K562 (cell line): ENCODE results near the gene SIRT3. TPM values are rescaled to one million over a fixed set of nuclear protein-coding genes. Genes with fewer than 3 reads are reported as not detected.

Experiments
- AFF1 ChIP-seq, 2 experiments: fragments of 450-650 bp; IDR thresholded peaks; 2 replicates each; pipeline ENCODE4 v1.6.1; 2018; ENCODE audit warnings: mild to moderate bottlenecking in 2 of 2, low read depth in 1 of 2; ENCODE audit not compliant: partially characterized antibody in 2 of 2
- BMI1 ChIP-seq: fragments of 150-350 bp; IDR thresholded peaks from 2 replicates; pipeline ENCODE4 v1.6.1; 2014; ENCODE audit warnings: low read length
- CTCF ChIP-seq, 3 experiments: IDR thresholded peaks in 2 of 3; conservative IDR thresholded peaks in 1 of 3; 2 replicates each; pipeline ENCODE4 v1.5.1; 2011 to 2012; ENCODE audit warnings: low read length in 3 of 3, mild to moderate bottlenecking in 3 of 3, control low read depth in 2 of 3, improper control_type of control experiment in 1 of 3, inconsistent platforms in 1 of 3, low read depth in 1 of 3, mixed read lengths in 1 of 3, moderate library complexity in 1 of 3; ENCODE audit not compliant: insufficient read depth in 2 of 3
- MAFG ChIP-seq: fragments of 450-650 bp; conservative IDR thresholded peaks from 2 replicates; pipeline ENCODE4 v1.6.1; 2016; ENCODE audit warnings: missing genetic modification characterization, missing compliant biosample characterization
- NR1H2 ChIP-seq: sonication (generic); formaldehyde crosslinking; IDR thresholded peaks from 2 replicates; pipeline ENCODE4 v1.4.0; 2020; ENCODE audit warnings: mild to moderate bottlenecking, missing genetic modification reagents
- TRIM25 ChIP-seq: fragments of 450-650 bp; IDR thresholded peaks from 2 replicates; pipeline ENCODE4 v1.7.0; 2016; ENCODE audit warnings: borderline replicate concordance
- XRCC4 ChIP-seq: IDR thresholded peaks from one replicate; pipeline ENCODE4 v1.6.1; 2011; ENCODE audit not compliant: insufficient read depth, insufficient read length; ENCODE audit errors: extremely low read depth
- ZFP91 ChIP-seq: sonication (generic); formaldehyde crosslinking; IDR thresholded peaks from 2 replicates; pipeline ENCODE4 v1.8.0; 2022; ENCODE audit warnings: mild to moderate bottlenecking, missing genetic modification reagents
- ZNF592 ChIP-seq: fragments of 450-650 bp; IDR thresholded peaks from 2 replicates; pipeline ENCODE4 v1.6.1; 2017; ENCODE audit warnings: antibody characterized with exemption, mild to moderate bottlenecking
- ZNF696 ChIP-seq: fragments of 250-450 bp; sonication (Bioruptor Pico); conservative IDR thresholded peaks from 2 replicates; pipeline ENCODE4 v1.4.0; 2020; ENCODE audit warnings: mild to moderate bottlenecking, moderate library complexity
- ZNF766 ChIP-seq: fragments of 200-800 bp; sonication (Bioruptor generic); conservative IDR thresholded peaks from 2 replicates; pipeline ENCODE4 v1.6.1; 2016; ENCODE audit warnings: missing genetic modification characterization, missing compliant biosample characterization
- ZNF77 ChIP-seq: fragments of 250-450 bp; sonication (Bioruptor Pico); IDR thresholded peaks from 2 replicates; pipeline ENCODE4 v1.5.0; 2020
- polyA plus RNA-seq, 8 experiments: library from polyadenylated mRNA; depleted of rRNA in 4 of 8; stranded (reverse) in 5 of 8; unstranded in 3 of 8; fragments of >200 nt; fragmentation: Nextera tagmentation in 2 of 8; fragmentation: Illumina TruSeq in 1 of 8; extraction: Ambion mirVana in 2 of 8; extraction: Trizol in 1 of 8; gene quantifications; 2 replicates each; pipeline versions ENCODE4 v1.2.1 to v1.2.3, GENCODE V29; 2011 to 2014; ENCODE audit warnings: inconsistent platforms in 1 of 8, missing spikeins in 1 of 8
- total RNA-seq, 7 experiments: library from RNA; depleted of rRNA in 6 of 7; stranded (reverse); fragments of >200 nt in 6 of 7; fragmentation: Illumina TruSeq in 2 of 7; extraction: Trizol in 2 of 7; gene quantifications; 2 replicates each; pipeline versions ENCODE4 v1.2.1 to v1.2.3, GENCODE V29; 2011 to 2021; ENCODE audit warnings: low replicate concordance in 1 of 7

Gene SIRT3
- total and polyA plus RNA-seq, 9 of the 15 experiments (the other 6 are each of a cell fraction or from before 2014, with no cell fraction given): 1.9 to 27.5 (median 14.5) TPM

- TF ChIP-seq ZFP91 (CRISPR knock-in tag) (no peak), ZNF696 (CRISPR knock-in tag) (no peak), ZNF77 (CRISPR knock-in tag) (no peak), XRCC4 (no peak), ZNF592 (peak; percentile 14; the same call in 1 of the 2 replicates), BMI1 (no peak), AFF1 (IDR thresholded peaks at IDR 0.05; ENCODE audit: low read depth in 1 of 2, partially characterized antibody in 2 of 2) (peak; percentile 73 to 91), CTCF (IDR thresholded peaks at IDR 0.05 in 2 of 3, conservative IDR thresholded peaks at IDR 0.05 in 1 of 3; ENCODE audit: insufficient read depth in 2 of 3, low read depth in 1 of 3, low read length in 3 of 3) (0 out of 6 replicates have a peak, but pooled peaks of 1 of the 3 experiments have one; percentile 4), MAFG (tag) (0 out of 2 replicates have a peak, but pooled peaks have one; percentile 2), TRIM25 (no peak), ZNF766 (peak; percentile 89), NR1H2 (CRISPR knock-in tag) (no peak)
These were observed 33.2 kb upstream of the SIRT3 start (continued) for GRCh38 chr11:269146-269890.
